ENCODE data around the gene SIGLEC14.
"Not testable (repeated sequence)": the region's sequence is repeated elsewhere in the genome, so short reads cannot be mapped to it uniquely, and the experiment has no call there.

The SIGLEC14 gene

GRCh38 chr19:51668216-51668615 is 21.6 kb upstream of the SIGLEC14 start:
- no peak for FAIRE-seq

DNA sequence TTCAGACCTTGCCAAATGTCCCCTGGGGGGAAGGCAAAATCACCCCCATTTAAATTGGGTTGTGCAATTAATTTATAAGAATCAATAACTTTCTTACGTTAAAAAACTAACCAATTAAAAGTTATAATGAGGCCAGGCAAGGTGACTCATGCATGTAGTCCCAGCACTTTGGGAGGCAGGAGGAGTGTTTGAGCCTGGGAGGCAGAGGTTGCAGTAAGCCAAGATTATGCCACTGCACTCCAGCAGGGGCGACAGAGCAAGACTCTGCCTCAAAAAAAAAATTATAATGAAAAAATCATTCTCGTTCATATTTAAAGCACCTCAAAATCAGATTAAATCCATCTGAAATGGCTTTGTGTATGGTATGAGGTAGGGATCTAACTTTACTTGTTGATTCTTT is 18.4 kb upstream of the SIGLEC14 start:
- no peak for FAIRE-seq

GRCh38 chr19:51664131-51664530 is 17.5 kb upstream of the SIGLEC14 start:
- FAIRE-seq: no peak

- no peak for FAIRE-seq
Observed at GRCh38 chr19:51663650-51664049, 17.0 kb upstream of the SIGLEC14 start.

GRCh38 chr19:51660975-51661600 is 14.5 kb upstream of the SIGLEC14 start:
- FAIRE-seq: no peak

- FAIRE-seq: no peak
Observed at GRCh38 chr19:51654783-51655182, 8.2 kb upstream of the SIGLEC14 start.

GRCh38 chr19:51653162-51653561 is 6.5 kb upstream of the SIGLEC14 start:
- FAIRE-seq: no peak

DNA sequence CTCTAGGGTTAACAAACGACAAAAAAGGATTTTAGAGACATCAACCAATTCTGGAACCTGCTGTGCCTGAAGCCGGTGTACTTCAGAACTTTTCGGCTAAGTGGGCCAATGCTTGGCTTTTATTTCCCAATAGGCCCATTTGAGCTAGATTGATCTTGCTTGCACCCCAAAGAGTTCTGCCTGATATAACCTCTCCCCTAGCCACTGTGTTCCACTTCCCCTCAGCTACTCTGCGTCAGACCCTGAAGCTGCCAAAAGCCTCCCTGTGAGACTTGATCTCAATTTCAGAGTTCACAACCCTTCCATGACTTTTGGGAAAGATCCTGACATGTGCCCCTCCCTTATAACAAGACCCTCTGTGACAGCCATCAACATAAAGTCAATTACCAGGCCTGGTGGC is 5.6 kb upstream of the SIGLEC14 start:
- FAIRE-seq: no peak

DNA sequence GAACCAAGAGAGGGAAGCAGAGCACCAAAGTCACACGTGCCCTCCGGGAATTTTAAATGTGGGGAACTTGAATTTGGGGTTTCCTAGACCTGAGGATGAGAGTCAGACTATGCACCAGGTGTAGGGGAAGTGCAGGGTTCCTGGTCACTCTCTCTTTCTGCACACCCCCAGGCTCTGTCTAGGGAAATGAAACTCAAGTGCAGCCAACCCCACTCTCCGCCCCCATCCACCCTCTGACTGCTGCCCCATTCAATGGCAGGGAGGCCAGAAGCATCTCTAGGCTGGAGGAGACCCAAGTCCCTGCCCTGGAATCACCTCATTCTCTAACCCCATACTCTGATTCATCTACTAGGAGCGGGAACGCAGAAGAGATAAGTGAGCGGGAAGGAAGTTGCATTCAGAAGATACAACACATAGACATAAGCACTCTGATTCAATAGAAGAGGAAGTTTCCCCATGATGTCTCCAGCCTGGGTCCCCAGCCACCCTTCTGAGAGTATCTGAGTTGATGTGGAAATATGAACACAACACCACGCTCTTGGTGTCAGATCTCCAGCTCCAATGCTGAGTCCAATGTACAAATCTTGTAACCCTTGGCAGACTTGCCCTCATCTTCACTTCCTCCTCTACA is 4.7 kb upstream of the SIGLEC14 start:
- no peak for FAIRE-seq

DNA sequence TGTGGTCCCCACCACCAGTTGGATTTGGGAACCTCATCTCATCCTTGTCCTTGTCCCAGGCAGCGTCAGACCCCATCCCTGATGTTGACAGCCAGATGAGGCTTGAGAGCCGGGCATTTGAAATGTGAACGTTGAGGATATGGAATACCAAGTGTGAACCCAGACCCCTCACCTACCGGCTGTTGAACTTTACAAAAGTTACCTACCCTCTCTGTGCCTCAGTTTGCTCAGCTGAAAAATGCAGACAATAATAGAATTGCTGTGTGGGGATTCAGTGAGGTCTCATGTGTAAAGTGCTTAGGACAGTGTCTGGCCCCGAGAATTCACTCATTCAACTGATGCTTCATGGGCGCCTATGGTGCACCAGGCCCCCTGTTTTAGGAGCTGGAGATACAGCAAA is 693 bp upstream of the SIGLEC14 start:
- FAIRE-seq: no peak

DNA sequence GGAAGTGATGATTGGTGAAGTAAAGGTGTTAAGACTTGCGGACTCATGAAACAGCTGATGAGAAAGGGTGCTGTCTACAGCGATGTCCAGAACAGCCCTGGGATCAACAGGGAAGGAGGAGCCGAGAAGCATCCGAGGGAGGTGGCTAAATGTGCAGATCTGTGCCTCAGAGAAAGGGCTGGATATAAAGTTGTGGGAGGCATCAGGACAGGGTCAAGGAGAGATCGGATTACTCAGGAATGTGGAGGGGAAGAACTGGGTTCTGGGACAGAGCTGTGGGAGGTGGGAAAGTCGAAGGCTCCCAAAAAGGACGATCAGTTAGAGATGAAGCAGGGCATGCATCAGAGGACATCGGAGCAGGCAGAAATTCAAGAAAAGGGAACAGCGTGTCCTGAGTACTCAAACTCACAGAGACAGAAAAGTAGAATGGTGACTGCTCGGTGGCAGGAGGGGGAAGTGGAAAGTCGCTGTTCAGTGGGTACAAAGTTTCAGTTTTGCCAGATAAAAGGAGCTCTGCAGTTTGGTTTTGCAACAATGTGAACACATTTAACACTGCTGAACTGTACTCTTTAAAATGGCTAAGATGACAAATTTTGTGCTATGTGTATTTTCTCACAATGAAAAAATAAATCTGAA is 1.9 kb downstream of the SIGLEC14 start:
- FAIRE-seq: no peak

DNA sequence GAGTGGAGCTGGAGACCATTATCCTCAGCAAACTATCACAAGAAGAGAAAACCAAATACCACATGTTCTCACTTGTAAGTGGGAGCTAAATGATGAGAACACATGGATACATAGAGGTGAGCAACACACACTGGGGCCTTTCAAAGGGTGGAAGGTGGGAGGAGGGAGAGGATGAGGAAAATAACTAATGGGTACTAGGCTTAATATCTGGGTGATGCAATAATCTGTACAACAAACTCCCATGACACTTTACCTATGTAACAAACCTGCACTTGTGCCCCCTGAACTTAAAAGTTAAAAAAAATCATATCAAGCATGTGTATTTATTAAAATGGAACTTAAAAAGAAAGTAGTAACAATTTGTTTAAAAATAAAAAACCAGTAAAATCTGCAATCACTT is 5.0 kb downstream of the SIGLEC14 start:
- no peak for FAIRE-seq

DNA sequence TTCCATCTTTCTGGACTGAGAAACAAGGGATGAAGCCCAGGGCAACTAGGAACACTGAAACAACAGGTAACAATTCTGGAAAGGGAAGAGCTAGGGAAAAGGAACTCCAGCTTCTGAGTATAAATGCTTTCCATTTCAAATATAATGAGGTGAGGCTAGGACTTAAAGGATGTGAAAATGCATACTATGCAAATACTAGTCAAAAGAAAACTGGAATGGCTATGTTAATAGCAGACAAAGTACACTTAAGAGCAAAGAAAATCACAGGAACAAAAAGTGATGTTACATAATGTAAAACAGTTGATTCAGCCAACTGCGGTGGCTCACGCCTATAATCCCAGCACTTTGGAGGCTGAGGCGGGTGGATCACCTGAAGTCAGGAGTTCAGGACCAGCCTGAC is 6.2 kb downstream of the SIGLEC14 start:
- FAIRE-seq: no peak

DNA sequence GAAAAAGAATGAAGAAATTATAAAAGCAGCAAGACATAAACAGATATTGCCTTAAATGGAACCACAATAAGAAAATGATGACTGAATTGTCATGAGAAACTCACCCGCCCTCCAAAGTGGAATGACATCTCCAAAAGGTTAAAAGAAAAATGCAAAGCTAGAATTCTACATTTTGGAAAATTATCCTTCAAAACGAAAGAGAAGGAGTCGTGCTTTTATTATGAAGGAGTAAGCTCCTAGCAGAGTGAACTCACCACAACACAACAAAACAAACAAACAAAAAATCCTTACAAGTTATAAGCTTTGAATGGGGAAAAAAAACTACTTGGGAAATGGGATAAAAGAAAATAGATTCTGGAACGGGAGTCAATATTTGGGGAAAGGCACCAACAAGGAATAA is 6.7 kb downstream of the SIGLEC14 start:
- no peak for FAIRE-seq

- no peak for FAIRE-seq
Observed at GRCh38 chr19:51637362-51637978, 9.2 kb downstream of the SIGLEC14 start.

GRCh38 chr19:51632126-51632525 is 14.5 kb downstream of the SIGLEC14 start:
- no peak for FAIRE-seq

GRCh38 chr19:51630315-51630714 is 16.3 kb downstream of the SIGLEC14 start, which contains the start of gene SIGLEC5:
Gene SIGLEC5, minus strand, starts transcription at chr19:51630401. Its CDS starts 66 bp downstream, at chr19:51630335.
- FAIRE-seq: not testable (repeated sequence)

- FAIRE-seq: no peak
Observed at GRCh38 chr19:51628153-51628939, 18.3 kb downstream of the SIGLEC14 start.

DNA sequence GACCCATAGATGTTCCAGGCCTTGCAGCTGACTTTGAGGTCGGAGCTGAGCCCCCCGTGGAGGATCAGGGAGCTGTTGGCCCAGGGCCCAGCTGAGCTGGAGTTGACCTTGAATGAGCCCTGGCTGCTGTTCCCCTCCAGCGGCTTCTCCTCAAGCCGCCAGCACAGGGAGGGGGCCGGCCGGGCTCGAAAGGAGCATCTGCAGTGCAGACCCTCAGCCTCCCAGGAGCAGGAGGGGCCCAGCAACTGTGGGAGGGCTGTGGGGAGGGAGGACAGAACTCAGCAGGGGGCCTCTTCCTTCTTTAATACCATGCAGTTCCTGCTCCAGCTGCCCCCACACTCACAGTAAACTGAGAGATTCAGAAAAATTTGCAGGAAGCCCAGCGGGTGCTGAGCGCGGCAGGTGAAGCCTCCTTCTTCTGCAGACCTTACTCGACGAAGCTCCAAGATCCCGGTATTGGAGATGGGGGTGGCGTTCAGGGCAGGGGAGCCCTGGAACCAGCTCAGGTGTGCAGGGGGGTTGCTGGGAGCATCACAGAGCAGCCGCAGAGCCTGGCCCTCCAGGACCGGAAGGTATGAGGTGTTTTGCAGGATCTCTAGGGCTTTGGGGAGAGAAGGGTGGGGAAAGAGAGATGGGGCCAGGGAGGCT is 19.0 kb downstream of the SIGLEC14 start:
- no peak for FAIRE-seq

DNA sequence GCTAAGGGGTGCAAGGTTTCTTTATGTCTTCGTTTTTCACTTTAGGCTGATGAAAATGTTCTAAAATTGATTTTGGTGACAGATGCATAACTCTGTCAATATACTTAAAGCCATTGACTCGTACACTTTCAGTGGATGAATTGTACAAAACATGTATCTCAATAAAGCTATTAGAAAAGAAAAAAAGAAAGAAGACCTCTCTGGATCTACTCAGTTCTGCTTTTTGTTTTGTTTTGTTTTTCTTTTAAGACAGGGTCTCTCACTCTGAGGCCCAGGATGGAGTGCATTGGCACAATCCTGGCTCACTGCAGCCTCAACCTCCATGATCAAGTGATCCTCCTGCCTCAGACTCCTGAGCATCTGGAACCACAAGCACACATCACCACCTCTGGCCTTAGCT is 19.9 kb downstream of the SIGLEC14 start:
- no peak for FAIRE-seq

- FAIRE-seq: no peak
Observed at GRCh38 chr19:51621178-51621577, 25.4 kb downstream of the SIGLEC14 start.

DNA sequence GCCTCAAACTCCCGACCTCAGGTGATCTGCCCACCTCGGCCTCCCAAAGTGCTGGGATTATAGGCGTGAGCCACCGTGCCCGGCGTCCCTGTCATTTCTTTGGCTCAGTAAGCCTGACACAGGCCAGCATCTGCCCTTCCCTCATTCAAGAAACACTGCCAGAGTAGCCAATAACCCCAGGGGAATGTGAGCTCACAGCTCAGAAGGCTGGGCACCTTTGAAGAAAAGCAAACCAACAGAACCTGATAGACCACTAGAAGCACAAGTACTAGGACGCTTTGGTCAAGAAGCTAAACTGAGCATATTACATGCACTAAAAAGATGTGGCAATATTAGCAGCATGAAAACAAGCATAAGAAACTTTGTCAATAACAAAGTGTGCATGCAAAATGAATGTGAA is 30.6 kb downstream of the SIGLEC14 start:
- FAIRE-seq: no peak
